Measurements from ENCODE around the gene GLP1R. TPM values are rescaled to one million over a fixed set of nuclear protein-coding genes. Genes with fewer than 3 reads are reported as not detected.

GLP1R gene
- total and polyA plus RNA-seq, 4 donors, result 0.06 to 1.3 (median 0.13) TPM

- peaks cover 0 to 2% (median 0%) of the 10 kb centered on the region in 5 donors for H3K4me1 ChIP-seq (ENCODE audit: control insufficient read depth in 5 of 5, insufficient read depth in 5 of 5, low read length in 5 of 5)
- no peak for DNase-seq
- no peak for ATAC-seq (ENCODE audit: insufficient read depth, low FRiP score)
- H3K4me3 ChIP-seq, result no peak overlapping the region
- no peaks in the 10 kb centered on the region for H3K9me3 ChIP-seq (ENCODE audit: control insufficient read depth in 4 of 4, insufficient read depth in 3 of 4, low read length in 3 of 4)
- no peak overlapping the region for H3K9ac ChIP-seq (ENCODE audit: insufficient read depth in 1 of 2, low read length in 2 of 2)
- no peaks in the 10 kb centered on the region for H3K36me3 ChIP-seq (ENCODE audit: control insufficient read depth in 4 of 4, insufficient read depth in 4 of 4, low read length in 4 of 4)
- H3K27me3 ChIP-seq (ENCODE audit: control insufficient read depth in 3 of 3, insufficient read depth in 3 of 3, low read length in 2 of 3), result no peaks in the 10 kb centered on the region
- no peak overlapping the region for H3K27ac ChIP-seq (ENCODE audit: low read depth in 1 of 2, low read length in 1 of 2)
- TF ChIP-seq, protein P1, sequence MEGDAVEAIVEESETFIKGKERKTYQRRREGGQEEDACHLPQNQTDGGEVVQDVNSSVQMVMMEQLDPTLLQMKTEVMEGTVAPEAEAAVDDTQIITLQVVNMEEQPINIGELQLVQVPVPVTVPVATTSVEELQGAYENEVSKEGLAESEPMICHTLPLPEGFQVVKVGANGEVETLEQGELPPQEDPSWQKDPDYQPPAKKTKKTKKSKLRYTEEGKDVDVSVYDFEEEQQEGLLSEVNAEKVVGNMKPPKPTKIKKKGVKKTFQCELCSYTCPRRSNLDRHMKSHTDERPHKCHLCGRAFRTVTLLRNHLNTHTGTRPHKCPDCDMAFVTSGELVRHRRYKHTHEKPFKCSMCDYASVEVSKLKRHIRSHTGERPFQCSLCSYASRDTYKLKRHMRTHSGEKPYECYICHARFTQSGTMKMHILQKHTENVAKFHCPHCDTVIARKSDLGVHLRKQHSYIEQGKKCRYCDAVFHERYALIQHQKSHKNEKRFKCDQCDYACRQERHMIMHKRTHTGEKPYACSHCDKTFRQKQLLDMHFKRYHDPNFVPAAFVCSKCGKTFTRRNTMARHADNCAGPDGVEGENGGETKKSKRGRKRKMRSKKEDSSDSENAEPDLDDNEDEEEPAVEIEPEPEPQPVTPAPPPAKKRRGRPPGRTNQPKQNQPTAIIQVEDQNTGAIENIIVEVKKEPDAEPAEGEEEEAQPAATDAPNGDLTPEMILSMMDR (IDR thresholded peaks at IDR 0.05; ENCODE audit: control extremely low read depth, extremely low read depth), result no peak
- WGBS, 2 donors, result 83 to 86% methylated on average over 8 of the region's 8 CpGs
These were observed 30.9 kb downstream of the GLP1R start for GRCh38 chr6:39079197-39080125.

- TF ChIP-seq, protein P1 (IDR thresholded peaks at IDR 0.05; ENCODE audit: control extremely low read depth, extremely low read depth), result no peak
- Histone ChIP-seq H3K27me3 (ENCODE audit: control insufficient read depth in 3 of 3, insufficient read depth in 3 of 3, low read length in 2 of 3) (no peaks in the 10 kb centered on the region), H3K9ac (ENCODE audit: insufficient read depth in 1 of 2, low read length in 2 of 2) (no peak overlapping the region), H3K27ac (ENCODE audit: low read depth in 1 of 2, low read length in 1 of 2) (no peak overlapping the region), H3K36me3 (ENCODE audit: control insufficient read depth in 4 of 4, insufficient read depth in 4 of 4, low read length in 4 of 4) (no peaks in the 10 kb centered on the region), H3K4me3 (no peak overlapping the region), H3K4me1 (ENCODE audit: control insufficient read depth in 5 of 5, insufficient read depth in 5 of 5, low read length in 5 of 5) (peaks cover 0 to 11% (median 0%) of the 10 kb centered on the region in 5 donors), H3K9me3 (ENCODE audit: control insufficient read depth in 4 of 4, insufficient read depth in 3 of 4, low read length in 3 of 4) (no peaks in the 10 kb centered on the region)
- ATAC-seq (ENCODE audit: insufficient read depth, low FRiP score) (no peak), DNase-seq (no peak)
- 84 to 89% methylated on average over 5 of the region's 5 CpGs for WGBS, 2 donors
These were observed 31.8 kb downstream of the GLP1R start for GRCh38 chr6:39080246-39080875.

DNA sequence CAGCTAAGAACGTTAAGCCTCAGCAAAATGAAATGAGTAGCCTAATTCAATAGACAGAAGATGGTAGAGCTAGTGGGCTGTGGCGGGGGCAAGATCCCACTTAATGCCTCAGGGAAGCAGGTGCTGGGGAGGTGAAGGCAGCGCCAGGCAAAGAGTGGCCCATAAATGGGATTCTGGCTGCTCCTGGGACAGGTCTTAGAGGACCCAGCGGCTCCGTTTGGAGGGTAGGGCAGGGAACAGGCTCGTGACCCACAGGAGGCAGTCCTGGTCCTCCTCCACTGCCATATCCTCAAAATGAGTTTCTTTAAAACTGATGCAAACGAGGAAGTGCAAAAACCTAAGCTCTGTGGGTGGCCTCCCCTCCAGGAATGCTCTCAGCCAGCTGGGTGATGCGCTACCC is 33.7 kb downstream of the GLP1R start:
- Histone ChIP-seq H3K4me1 (ENCODE audit: control insufficient read depth in 5 of 5, insufficient read depth in 5 of 5, low read length in 5 of 5) (peaks cover 0 to 22% (median 0%) of the 10 kb centered on the region in 5 donors), H3K27me3 (ENCODE audit: control insufficient read depth in 3 of 3, insufficient read depth in 3 of 3, low read length in 2 of 3) (no peaks in the 10 kb centered on the region), H3K9ac (ENCODE audit: insufficient read depth in 1 of 2, low read length in 2 of 2) (no peak overlapping the region), H3K4me3 (no peak overlapping the region), H3K9me3 (ENCODE audit: control insufficient read depth in 4 of 4, insufficient read depth in 3 of 4, low read length in 3 of 4) (no peaks in the 10 kb centered on the region), H3K27ac (ENCODE audit: low read depth in 1 of 2, low read length in 1 of 2) (no peak overlapping the region), H3K36me3 (ENCODE audit: control insufficient read depth in 4 of 4, insufficient read depth in 4 of 4, low read length in 4 of 4) (no peaks in the 10 kb centered on the region)
- 71 to 83% methylated on average over 8 of the region's 8 CpGs for WGBS, 2 donors
- ATAC-seq (ENCODE audit: insufficient read depth, low FRiP score) (no peak), DNase-seq (no peak)
- TF ChIP-seq, protein P1 (IDR thresholded peaks at IDR 0.05; ENCODE audit: control extremely low read depth, extremely low read depth), result no peak

Measured in lung (tissue), 12 donors.